K562 (cell line): Measurements from ENCODE around the gene SLC6A20. TPM values are rescaled to one million over a fixed set of nuclear protein-coding genes. Genes with fewer than 3 reads are reported as not detected.

Source experiments
- ATAC-seq: fragments of 200-7000 bp; cut with Tn5 transposase; 3 replicates; pipeline ENCODE4 v1.9.1; 2020; ENCODE audit warnings: moderate library complexity
- BruUV-seq: library from RNA; stranded (reverse); fragments of 400-500 nt; replicated peaks from 2 replicates; lab custom pipeline; 2021; lab: Mats Ljungman, UMichigan
- CTCF ChIA-PET: fragments of 300-600 bp; formaldehyde crosslinking; extraction: SDS; loops from one replicate; lab custom pipeline; 2021; ENCODE audit warnings: low intra/inter-chr PET ratio; lab: Yijun Ruan, JAX
- POLR2A ChIA-PET: fragments of 300-600, 350-650 bp; sonication (Branson Sonifier 250); formaldehyde crosslinking; extraction: SDS; loops from one replicate; lab custom pipeline; 2021; ENCODE audit warnings: antibody characterized with exemption, inconsistent platforms; lab: Yijun Ruan, JAX
- DNase-seq, 4 experiments: peaks; one replicate each; pipeline versions ENCODE4 v3.0.0 to v3.0.0-alpha.2; 2011 to 2018; ENCODE audit warnings: low spot score in 3 of 4, mixed read lengths in 3 of 4; ENCODE audit errors: extremely low read depth in 1 of 4
- FAIRE-seq: peaks from 2 replicates; lab custom pipeline; 2011; peaks lifted over from hg19 to GRCh38; lab: Jason Lieb, UNC
- H2AFZ ChIP-seq: 2 replicates; pipeline ENCODE4 v1.6.0; 2011; ENCODE audit warnings: low read depth, low read length, control low read depth, inconsistent platforms
- H3K27ac ChIP-seq: fragments of 200-600 bp; 3 replicates; pipeline ENCODE4 v1.8.0; 2011; ENCODE audit warnings: low read depth, mild to moderate bottlenecking, control low read depth, inconsistent platforms, low read length, moderate library complexity, mixed read lengths; ENCODE audit errors: extremely low read depth
- H3K27me3 ChIP-seq, 2 experiments: fragments of 300-600 bp in 1 of 2; 2 replicates in 1 of 2; 3 replicates in 1 of 2; pipeline versions ENCODE4 v1.6.0 to v1.8.0; 2011; ENCODE audit warnings: inconsistent platforms in 2 of 2, low read length in 2 of 2, mild to moderate bottlenecking in 1 of 2, mixed read lengths in 1 of 2, moderate library complexity in 1 of 2; ENCODE audit not compliant: control insufficient read depth in 2 of 2, insufficient read depth in 2 of 2
- H3K36me3 ChIP-seq: fragments of 300-600 bp; 3 replicates; pipeline ENCODE4 v1.8.0; 2011; ENCODE audit warnings: mild to moderate bottlenecking, low read length, inconsistent platforms; ENCODE audit not compliant: control insufficient read depth, insufficient read depth
- H3K4me1 ChIP-seq, 2 experiments: fragments of 200-600 bp in 1 of 2; replicated peaks in 1 of 2; 2 replicates in 1 of 2; 3 replicates in 1 of 2; pipeline versions ENCODE4 v1.5.1 to v1.8.0; 2011; ENCODE audit warnings: inconsistent platforms in 2 of 2, low read length in 2 of 2, mild to moderate bottlenecking in 1 of 2, mixed read lengths in 1 of 2, moderate library complexity in 1 of 2; ENCODE audit not compliant: control insufficient read depth in 2 of 2, insufficient read depth in 2 of 2
- H3K4me2 ChIP-seq: 2 replicates; pipeline ENCODE4 v1.6.1; 2011; ENCODE audit warnings: low read length, control low read depth, inconsistent platforms, mixed read lengths; ENCODE audit not compliant: insufficient read depth
- H3K4me3 ChIP-seq: fragments of 200-600 bp; sonication (generic), shearing (Covaris generic); 2 replicates; pipeline ENCODE4 v1.5.1; 2016; ENCODE audit warnings: control low read depth, inconsistent platforms
- H3K79me2 ChIP-seq: fragments of 200-600 bp; 3 replicates; pipeline ENCODE4 v1.8.0; 2011; ENCODE audit warnings: low read length, inconsistent platforms; ENCODE audit not compliant: control insufficient read depth, insufficient read depth
- H3K9ac ChIP-seq, 2 experiments: 2 replicates each; pipeline versions ENCODE4 v1.6.0 to v1.6.1; 2011; ENCODE audit warnings: low read depth in 2 of 2, low read length in 2 of 2, control low read depth in 1 of 2, inconsistent platforms in 1 of 2, mild to moderate bottlenecking in 1 of 2, mixed read lengths in 1 of 2; ENCODE audit not compliant: insufficient read depth in 1 of 2
- H3K9me1 ChIP-seq: one replicate; pipeline ENCODE4 v1.6.0; 2011; ENCODE audit warnings: inconsistent platforms, mild to moderate bottlenecking, low read length, moderate library complexity; ENCODE audit not compliant: control insufficient read depth, insufficient read depth
- H3K9me3 ChIP-seq: replicated peaks from 2 replicates; pipeline ENCODE4 v1.5.1; 2011; ENCODE audit warnings: low read depth, low read length, inconsistent platforms; ENCODE audit not compliant: control insufficient read depth, insufficient read depth
- H4K20me1 ChIP-seq: replicated peaks from 2 replicates; pipeline ENCODE4 v1.6.1; 2011; ENCODE audit warnings: low read length, inconsistent platforms, mixed read lengths; ENCODE audit not compliant: control insufficient read depth, insufficient read depth
- FOSL1 ChIP-seq: fragments of 200-800 bp; sonication (Bioruptor generic); conservative IDR thresholded peaks from 2 replicates; pipeline ENCODE4 v1.6.1; 2016; ENCODE audit warnings: missing genetic modification characterization, missing compliant biosample characterization
- JUND ChIP-seq, 2 experiments: IDR thresholded peaks; 2 replicates in 1 of 2; 3 replicates in 1 of 2; pipeline ENCODE4 v1.6.1; 2011; ENCODE audit warnings: borderline replicate concordance in 2 of 2, low read depth in 2 of 2, low read length in 2 of 2, improper control_type of control experiment in 1 of 2, missing biosample characterization in 1 of 2, missing genetic modification characterization in 1 of 2, missing genetic modification reagents in 1 of 2
- RB1 ChIP-seq: fragments of 450-650 bp; IDR thresholded peaks from 2 replicates; pipeline ENCODE4 v1.6.1; 2017; ENCODE audit warnings: low read depth, mild to moderate bottlenecking
- WGBS: fragments of 100-300 bp; shearing (Covaris generic); methylation state at CpG from one replicate; pipeline ENCODE4 v1.1.6; 2016; ENCODE audit warnings: low coverage, mixed read lengths; ENCODE audit not compliant: insufficient coverage; ENCODE audit errors: missing lambda C conversion rate; 5-methylcytosine and 5-hydroxymethylcytosine counted together
- in situ Hi-C: fragments of 300-500 bp; cut with MboI; formaldehyde crosslinking; loops from 4 replicates; pipeline ENCODE4 v1.15.0; 2018; ENCODE audit warnings: inconsistent platforms, mixed read lengths
- intact Hi-C: fragments of 100-400 bp; cut with micrococcal nuclease; formaldehyde crosslinking; loops from 2 replicates; pipeline ENCODE4 v1.14.2; 2022
- polyA plus RNA-seq, 8 experiments: library from polyadenylated mRNA; depleted of rRNA in 4 of 8; stranded (reverse) in 5 of 8; unstranded in 3 of 8; fragments of >200 nt; fragmentation: Nextera tagmentation in 2 of 8; fragmentation: Illumina TruSeq in 1 of 8; extraction: Ambion mirVana in 2 of 8; extraction: Trizol in 1 of 8; gene quantifications; 2 replicates each; pipeline versions ENCODE4 v1.2.1 to v1.2.3, GENCODE V29; 2011 to 2014; ENCODE audit warnings: inconsistent platforms in 1 of 8, missing spikeins in 1 of 8
- total RNA-seq, 7 experiments: library from RNA; depleted of rRNA in 6 of 7; stranded (reverse); fragments of >200 nt in 6 of 7; fragmentation: Illumina TruSeq in 2 of 7; extraction: Trizol in 2 of 7; gene quantifications; 2 replicates each; pipeline versions ENCODE4 v1.2.1 to v1.2.3, GENCODE V29; 2011 to 2021; ENCODE audit warnings: low replicate concordance in 1 of 7
- TF ChIP-seq, protein P1 (sequence below): fragments of 200-800 bp; sonication (Bioruptor generic); IDR thresholded peaks from 2 replicates; pipeline ENCODE4 v1.6.1; 2017; ENCODE audit warnings: missing genetic modification characterization, missing compliant biosample characterization
- TF ChIP-seq, protein P2 (sequence below): fragments of 450-650 bp; formaldehyde crosslinking; IDR thresholded peaks from 2 replicates; pipeline ENCODE4 v1.4.0; 2022; ENCODE audit warnings: missing genetic modification characterization
- TF ChIP-seq, protein P3 (sequence below), 2 experiments: fragments of 450-650 bp in 1 of 2; sonication (generic) in 1 of 2; formaldehyde crosslinking in 1 of 2; IDR thresholded peaks in 1 of 2; conservative IDR thresholded peaks in 1 of 2; 2 replicates each; pipeline versions ENCODE4 v1.6.1 to v1.8.1; 2016 to 2023; ENCODE audit warnings: mild to moderate bottlenecking in 2 of 2, moderate library complexity in 2 of 2, inconsistent platforms in 1 of 2, missing genetic modification reagents in 1 of 2
- TF ChIP-seq, protein P4 (sequence below): fragments of 250-450 bp; sonication (Bioruptor Pico); IDR thresholded peaks from 2 replicates; pipeline ENCODE4 v1.5.1; 2021; ENCODE audit warnings: mild to moderate bottlenecking

The SLC6A20 gene
- total and polyA plus RNA-seq, 9 of the 15 experiments (the other 6 are each of a cell fraction or from before 2014, with no cell fraction given), result not detected

DNA sequence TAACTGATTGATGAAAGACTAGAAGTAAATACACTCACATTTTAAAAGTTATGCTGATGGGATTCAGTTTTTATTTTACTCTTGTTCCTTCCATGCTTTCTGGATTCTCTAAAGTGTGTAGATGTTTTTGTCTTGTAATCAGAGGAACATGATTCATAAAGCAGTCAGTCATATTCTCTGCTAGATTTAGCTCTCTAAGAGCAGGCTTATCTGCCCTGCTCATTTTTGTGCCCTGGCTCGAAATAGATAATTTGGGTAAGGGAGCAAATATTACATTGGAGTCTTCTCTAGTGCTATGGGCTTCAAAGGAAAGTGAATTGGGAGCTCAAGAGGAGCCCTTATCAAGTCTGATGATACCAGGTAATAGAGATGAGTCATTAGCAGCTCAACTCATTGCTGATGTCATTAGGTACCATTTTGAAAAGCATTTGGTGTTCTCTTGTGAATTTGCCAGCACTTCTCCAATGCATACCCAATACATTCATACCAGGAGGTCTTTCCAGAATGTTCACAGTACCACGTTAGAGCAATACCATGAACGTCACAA lies 79.5 kb downstream of the SLC6A20 start:
- 67% methylated on average over 3 of the region's 3 CpGs for WGBS
- Histone ChIP-seq H3K4me1 (no peaks in the 10 kb centered on the region), H4K20me1 (no peaks in the 10 kb centered on the region), H3K9ac (no peak overlapping the region), H3K4me3 (no peak overlapping the region), H2AFZ (no peak overlapping the region), H3K4me2 (no peak overlapping the region), H3K27me3 (no peaks in the 10 kb centered on the region), H3K36me3 (peaks cover 56% of the 10 kb centered on the region), H3K27ac (no peak overlapping the region), H3K9me1 (no peaks in the 10 kb centered on the region), H3K79me2 (no peaks in the 10 kb centered on the region), H3K9me3 (no peaks in the 10 kb centered on the region)
- in situ Hi-C loops, result no loop called here
- intact Hi-C loops, result no loop called here
- POLR2A ChIA-PET, result interaction anchor here (0.5 to 2.3 kb wide), 3 partner anchors 12 to 46 kb away, joined by 3 to 7 read pairs (median 3); no protein-coding TSS in a partner anchor
- TF ChIP-seq RB1 (no peak), FOSL1 (peak; percentile 73), JUND (IDR thresholded peaks at IDR 0.05; ENCODE audit: borderline replicate concordance, low read depth, low read length) (peak; percentile 63; the same call in 1 of the 2 replicates), JUND (tag; IDR thresholded peaks at IDR 0.05; ENCODE audit: borderline replicate concordance, low read depth, low read length) (peak; percentile 51; the same call in 1 of the 3 replicates)
- TF ChIP-seq, protein P1, sequence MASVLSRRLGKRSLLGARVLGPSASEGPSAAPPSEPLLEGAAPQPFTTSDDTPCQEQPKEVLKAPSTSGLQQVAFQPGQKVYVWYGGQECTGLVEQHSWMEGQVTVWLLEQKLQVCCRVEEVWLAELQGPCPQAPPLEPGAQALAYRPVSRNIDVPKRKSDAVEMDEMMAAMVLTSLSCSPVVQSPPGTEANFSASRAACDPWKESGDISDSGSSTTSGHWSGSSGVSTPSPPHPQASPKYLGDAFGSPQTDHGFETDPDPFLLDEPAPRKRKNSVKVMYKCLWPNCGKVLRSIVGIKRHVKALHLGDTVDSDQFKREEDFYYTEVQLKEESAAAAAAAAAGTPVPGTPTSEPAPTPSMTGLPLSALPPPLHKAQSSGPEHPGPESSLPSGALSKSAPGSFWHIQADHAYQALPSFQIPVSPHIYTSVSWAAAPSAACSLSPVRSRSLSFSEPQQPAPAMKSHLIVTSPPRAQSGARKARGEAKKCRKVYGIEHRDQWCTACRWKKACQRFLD, result no peak
- TF ChIP-seq, protein P2, sequence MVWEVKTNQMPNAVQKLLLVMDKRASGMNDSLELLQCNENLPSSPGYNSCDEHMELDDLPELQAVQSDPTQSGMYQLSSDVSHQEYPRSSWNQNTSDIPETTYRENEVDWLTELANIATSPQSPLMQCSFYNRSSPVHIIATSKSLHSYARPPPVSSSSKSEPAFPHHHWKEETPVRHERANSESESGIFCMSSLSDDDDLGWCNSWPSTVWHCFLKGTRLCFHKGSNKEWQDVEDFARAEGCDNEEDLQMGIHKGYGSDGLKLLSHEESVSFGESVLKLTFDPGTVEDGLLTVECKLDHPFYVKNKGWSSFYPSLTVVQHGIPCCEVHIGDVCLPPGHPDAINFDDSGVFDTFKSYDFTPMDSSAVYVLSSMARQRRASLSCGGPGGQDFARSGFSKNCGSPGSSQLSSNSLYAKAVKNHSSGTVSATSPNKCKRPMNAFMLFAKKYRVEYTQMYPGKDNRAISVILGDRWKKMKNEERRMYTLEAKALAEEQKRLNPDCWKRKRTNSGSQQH (CRISPR knock-in tag), result no peak
- TF ChIP-seq, protein P3, sequence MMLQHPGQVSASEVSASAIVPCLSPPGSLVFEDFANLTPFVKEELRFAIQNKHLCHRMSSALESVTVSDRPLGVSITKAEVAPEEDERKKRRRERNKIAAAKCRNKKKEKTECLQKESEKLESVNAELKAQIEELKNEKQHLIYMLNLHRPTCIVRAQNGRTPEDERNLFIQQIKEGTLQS (IDR thresholded peaks at IDR 0.05), result peak; percentile 77
- TF ChIP-seq, protein P3 (CRISPR knock-in tag; conservative IDR thresholded peaks at IDR 0.05), result no peak
- TF ChIP-seq, protein P4, sequence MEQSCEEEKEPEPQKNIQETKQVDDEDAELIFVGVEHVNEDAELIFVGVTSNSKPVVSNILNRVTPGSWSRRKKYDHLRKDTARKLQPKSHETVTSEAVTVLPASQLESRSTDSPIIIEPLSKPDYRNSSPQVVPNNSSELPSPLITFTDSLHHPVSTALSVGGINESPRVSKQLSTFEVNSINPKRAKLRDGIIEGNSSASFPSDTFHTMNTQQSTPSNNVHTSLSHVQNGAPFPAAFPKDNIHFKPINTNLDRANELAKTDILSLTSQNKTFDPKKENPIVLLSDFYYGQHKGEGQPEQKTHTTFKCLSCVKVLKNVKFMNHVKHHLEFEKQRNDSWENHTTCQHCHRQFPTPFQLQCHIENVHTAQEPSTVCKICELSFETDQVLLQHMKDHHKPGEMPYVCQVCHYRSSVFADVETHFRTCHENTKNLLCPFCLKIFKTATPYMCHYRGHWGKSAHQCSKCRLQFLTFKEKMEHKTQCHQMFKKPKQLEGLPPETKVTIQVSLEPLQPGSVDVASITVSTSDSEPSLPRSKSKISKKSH (CRISPR knock-in tag), result no peak
- no peak for ATAC-seq
- DNase-seq, result peak in 1 of 4 experiments; percentile 10
- CTCF ChIA-PET, result no interaction called here
- BruUV-seq, result no TSS peak
- no peak for FAIRE-seq
